Right lobe of liver (tissue), 4 donors: ENCODE results near the gene SEPTIN8.

ENCODE experiments used
- CTCF ChIP-seq, 4 donors: fragments of 200-600 bp in 3 of 4; fragments of 450-650 bp in 1 of 4; IDR thresholded peaks; one replicate each; pipeline versions ENCODE4 v1.5.1 to v1.8.0; 2016 to 2022; ENCODE audit warnings: antibody characterized with exemption in 4 of 4, mild to moderate bottlenecking in 2 of 4
- POLR2A ChIP-seq: fragments of 450-650 bp; IDR thresholded peaks from one replicate; pipeline ENCODE4 v1.6.1; 2017; ENCODE audit warnings: antibody characterized with exemption, mild to moderate bottlenecking
- donor health status: DM: no; HTN: no; CAD: no.
- donor health status: DM: no; HTN: no; CAD: no.
- donor health status: DM: no; HTN: yes; CAD: no.

GRCh38 chr5:132778856-132779255 is 1.8 kb upstream of the SEPTIN8 start:
- TF ChIP-seq CTCF (IDR thresholded peaks at IDR 0.05) = no peak
- TF ChIP-seq POLR2A = no peak
